SW480 (cell line): ENCODE measurements around the gene ING3.

ENCODE experiments used
- DNase-seq: peaks from one replicate; pipeline ENCODE4 v3.0.0-alpha.2; 2016; ENCODE audit warnings: low spot score

The ING3 gene

DNA sequence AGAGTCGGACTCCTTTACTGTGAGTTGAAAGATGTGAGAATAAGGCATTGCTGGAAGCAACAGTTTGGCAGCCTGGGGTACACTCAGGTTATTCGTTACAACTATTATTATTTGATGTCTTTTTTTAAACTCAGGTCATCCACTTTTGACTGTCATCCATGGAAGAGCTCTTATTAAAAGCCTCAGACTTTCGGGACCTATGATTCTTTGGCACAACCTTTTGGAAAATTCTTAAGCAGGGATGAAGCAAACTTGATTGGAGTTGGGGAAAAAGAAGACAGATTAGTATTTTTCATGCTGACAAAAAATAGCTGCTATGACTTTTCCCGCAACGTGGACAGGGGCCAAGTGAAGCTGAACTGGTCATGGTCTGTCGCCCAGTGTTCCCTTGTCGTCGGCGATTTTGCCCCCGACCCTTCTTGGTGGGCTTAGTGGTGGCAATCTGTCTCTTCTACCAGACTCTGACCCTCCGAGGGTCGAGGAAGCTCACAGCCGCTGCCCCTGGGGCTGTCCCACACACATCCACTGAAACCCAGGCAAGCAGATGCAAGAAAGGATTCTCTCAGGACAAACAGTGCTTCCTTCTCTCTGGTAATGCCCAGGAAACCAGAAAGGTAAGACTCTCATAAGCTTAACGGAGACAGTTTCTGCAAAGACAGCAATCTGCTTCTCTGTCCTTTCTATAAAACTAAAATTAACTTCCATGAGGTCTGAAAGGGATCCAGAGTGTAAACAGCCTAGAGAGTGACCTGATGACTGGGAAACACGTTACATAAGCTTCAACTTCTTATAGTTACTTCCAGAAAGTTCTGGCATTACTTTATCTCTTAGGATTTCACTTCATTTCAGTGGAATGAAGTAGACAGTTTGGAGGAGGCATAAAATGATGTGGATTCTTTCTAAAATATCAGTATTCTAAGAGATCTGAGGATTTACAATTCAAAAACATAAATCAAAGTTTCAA, 39.0 kb downstream of the ING3 start:
- DNase-seq = no peak

DNA sequence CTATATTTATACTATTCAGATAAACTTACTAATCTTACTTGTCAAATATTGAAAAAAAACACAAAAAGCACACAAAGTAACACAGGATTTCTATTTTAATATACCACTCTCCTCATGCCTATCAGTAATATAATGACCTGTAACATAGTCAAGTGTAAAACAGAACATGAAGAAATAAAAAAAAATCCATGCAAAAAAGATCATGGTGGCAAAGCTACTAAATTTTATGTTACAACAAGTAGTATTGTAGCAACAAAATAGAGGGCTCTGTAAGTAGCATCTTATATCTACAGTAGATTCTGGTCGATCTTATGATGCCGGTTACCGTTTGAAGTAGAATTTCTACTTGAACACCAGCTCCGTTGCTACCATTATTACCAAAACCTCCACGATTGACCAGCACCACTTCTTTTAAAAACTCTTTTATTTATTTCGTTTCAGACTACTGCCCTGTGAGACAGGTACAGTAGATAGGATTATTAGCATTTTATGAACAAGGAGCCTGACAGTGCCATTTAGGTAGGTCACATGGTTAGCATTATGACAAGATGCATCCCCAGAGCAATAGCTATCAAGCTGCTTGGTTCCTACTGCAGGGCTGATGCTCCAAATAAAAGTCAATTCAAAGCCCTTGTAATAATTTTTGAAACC, 40.0 kb downstream of the ING3 start:
- no peak for DNase-seq

DNA sequence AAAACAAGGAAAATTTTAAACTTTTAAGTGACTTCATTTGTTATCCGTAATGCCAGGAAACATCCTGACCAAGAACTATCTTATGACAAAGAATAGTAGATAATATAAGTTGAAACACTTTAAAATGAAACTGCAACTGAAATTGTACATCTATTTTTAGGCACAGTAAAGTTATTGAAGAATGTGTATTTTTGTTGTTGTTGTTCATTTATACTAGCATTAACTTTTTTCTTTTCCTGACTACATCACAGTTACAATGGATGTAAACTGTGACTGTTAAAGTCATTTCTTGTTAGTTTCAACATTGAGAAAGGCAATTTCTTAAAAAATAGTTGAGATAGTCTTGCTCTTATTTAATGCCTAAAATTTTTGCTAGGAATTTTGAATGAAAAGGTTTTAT, 40.6 kb downstream of the ING3 start:
- DNase-seq = no peak

DNA sequence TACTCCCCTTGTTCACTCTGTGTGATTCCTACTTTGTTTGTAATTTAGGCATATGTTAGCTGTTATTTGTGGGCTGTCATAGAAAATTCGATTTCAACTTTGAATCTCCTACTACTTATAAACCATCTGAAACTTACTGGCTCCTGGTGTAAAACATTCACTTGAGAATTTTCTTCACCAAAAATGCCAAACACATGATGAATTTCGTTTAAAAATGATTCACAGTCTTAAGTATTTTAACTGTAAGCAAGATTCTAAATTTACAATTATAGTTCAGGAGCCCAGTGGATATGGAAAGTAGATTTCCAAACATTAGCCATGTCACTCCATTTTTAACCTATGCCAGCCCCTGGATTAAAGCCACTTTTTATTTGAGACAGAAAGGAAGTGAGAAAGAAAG, 41.0 kb downstream of the ING3 start:
- no peak for DNase-seq

DNA sequence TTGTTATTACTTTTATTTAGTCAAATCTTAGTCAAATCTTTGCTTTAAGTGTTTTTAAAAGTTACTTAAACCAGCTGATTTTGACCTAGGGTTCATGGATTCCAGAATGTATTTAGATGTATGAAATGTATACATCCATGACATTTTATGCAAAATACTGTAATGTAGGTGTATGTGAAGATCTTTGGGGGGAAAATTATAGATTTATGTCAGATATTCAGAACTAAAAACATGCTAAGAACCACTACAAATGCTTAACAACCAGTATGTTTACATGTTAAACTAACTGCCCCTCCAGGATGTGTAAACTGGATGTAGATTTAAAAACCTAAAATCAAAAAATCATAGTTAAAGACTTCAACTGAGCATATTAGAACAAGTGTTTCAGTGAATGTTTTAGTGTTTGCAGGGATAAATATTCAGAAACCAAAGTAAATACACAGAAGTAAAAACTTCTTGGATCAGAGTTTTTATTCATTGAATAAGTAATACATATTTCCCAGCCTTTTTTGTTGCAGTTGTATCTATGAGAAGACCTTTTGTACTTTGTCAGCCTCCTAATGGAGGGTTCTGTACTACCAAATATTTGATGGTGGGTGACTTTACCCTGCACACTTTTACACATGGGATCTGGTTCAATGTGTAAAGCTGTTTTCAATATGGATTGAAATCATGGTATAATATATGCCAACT, 41.8 kb downstream of the ING3 start:
- no peak for DNase-seq

DNA sequence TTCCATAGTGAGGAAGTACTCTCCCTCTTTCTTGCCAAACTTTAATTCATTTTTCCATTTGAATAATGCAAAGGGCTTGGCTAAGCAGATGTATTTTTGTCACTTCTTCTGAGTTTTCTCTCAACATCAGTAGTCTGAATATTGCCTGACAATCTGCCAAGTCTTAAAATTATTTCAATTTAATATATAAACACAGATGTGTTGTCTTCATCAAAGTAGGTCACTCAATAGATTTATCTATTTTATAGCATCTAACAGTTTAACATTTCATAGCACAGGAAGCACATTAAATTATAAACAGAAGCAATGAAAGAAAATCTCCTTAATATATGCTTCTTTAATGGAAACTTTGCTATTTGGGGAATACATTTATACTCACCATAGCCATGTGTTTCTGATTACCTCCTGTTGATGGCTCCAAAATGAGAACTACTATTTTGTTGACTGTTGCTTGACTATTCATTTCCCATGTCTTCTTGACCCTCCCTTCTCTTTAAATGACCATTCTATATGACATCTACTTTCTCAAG, 42.5 kb downstream of the ING3 start:
- no peak for DNase-seq

DNA sequence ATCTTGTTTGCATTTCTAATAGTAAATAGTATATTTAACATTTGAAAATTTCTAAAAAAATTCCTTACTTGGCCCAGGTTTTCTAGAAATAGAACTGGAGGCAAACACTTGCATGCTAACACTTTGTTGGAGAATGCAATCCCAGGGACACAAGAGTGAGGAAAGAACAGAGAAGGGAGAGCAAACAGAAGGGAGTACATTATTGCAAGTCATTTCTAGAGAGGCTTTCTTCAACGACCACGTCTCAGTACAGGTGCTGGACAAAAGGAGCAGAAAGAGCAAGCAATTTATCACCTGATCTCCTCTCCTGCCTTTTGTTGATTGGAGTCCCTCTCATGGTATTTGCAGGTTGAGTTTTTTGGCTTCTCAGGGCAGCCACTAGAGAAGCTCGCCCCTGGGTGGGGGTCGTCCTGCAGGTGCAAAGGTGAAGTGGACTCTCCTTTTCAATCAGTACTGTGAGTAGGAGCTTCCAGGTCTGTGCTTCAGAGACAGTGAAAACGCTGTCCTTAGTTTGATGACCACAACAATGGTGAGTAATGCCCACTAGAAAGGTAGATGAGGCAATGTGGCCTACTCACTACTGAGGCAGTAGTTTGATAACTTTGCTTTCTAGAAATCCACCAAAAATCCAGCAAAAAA, 43.1 kb downstream of the ING3 start:
- DNase-seq = no peak

DNA sequence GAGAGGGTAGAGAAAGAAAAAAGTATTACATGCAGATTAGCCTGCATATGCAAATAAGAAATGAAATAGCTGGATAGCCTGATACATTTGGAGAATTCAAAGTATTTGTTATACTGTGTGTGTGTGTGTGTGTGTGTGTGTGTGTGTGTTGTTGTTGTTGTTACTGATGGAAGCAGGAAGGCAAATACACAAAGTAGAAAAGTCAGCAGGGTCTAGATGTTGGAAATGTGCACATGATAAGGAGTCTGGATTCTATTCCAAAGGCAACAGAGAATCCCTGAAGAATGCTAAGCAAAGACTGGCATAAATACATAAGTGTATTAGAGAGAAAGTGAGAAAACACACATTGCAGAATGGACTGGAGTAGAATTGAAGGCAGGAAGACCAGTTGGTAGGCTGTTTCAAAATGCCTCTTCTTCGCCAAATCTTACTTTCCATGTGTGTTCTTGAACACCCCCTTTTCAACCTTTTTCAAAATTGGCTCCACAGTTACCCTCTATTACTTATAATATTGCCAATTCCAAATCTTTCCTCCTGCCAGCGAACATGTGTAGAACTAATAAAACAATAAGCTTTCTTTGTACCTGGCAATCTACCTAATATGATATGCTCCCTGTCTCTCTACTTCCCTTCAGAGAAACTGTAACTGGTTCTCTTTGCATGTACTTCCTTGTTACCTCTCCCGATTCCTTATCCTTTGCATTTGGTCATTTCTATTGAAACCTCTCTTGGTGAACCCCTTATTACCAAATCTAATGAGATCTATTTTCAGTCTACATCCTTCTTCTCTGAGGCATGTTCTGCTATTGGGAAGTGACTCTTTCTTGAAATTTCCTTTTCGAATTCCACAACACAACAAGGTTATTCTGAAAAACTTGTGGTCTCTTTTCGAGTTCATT, 44.2 kb downstream of the ING3 start:
- no peak for DNase-seq

DNA sequence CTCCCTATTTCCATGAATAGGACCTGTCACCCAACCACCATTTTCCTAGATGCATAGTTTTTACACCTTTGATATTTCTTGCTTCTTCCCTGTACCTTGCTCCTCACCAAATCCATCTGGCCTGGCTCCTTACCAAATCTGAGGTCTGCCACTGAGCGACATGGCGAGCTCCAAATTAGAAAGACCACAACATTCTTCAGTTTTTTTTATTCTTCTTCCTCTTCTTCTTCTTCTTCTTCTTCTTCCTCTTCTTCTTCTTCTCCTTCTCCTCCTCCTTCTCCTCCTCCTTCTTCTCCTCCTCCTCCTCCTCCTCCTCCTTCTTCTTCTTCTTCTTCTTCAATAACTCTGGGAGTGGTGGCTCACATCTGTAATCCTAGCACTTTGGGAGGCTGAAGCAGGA, 45.1 kb downstream of the ING3 start:
- no peak for DNase-seq

DNA sequence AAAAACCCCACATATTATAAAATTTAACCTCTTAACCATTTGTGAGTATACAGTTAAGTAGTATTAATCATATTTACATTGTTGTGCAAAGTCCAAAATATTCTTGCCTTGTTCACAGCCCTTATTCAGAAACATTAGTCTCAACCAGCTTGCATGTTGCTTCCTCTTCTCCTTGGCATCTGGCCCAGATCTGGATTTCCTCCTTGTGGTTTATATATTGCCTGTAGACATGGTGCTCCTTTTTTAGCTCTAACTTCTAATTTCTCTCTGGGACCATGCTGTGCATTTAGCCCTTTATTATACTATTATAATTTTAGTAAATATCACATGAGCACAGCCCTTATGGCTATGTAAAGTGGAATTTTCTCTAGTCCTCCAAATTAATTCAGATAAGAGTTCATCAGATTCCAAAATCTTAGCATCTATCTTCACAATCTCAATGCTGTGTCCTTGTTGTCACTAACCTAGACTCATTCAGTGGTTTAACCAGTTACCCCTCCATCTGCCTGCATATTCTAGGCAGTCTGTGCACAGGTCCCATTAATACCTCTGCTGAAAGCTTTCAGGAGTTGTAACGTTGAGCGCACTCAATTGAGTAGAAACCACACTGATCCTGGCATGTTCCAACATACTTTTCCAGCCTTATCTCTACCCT, 45.9 kb downstream of the ING3 start:
- DNase-seq = no peak

DNA sequence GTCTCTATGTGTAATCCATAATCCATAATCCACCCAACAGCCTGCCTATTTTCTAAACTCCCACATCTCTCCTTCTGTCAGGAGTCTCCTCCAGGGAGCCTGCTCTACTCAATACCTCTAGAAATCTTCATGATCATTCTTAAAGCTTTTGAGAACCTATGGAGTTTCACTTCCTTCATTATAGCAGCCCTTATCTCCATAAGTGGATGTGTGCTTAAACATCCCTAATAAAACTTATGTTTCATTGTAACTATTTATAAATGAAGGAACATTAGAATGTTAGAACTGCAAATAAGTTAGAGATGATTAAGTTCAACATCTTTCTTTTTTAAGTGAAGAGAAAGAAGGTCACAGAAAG, 46.4 kb downstream of the ING3 start:
- no peak for DNase-seq

DNA sequence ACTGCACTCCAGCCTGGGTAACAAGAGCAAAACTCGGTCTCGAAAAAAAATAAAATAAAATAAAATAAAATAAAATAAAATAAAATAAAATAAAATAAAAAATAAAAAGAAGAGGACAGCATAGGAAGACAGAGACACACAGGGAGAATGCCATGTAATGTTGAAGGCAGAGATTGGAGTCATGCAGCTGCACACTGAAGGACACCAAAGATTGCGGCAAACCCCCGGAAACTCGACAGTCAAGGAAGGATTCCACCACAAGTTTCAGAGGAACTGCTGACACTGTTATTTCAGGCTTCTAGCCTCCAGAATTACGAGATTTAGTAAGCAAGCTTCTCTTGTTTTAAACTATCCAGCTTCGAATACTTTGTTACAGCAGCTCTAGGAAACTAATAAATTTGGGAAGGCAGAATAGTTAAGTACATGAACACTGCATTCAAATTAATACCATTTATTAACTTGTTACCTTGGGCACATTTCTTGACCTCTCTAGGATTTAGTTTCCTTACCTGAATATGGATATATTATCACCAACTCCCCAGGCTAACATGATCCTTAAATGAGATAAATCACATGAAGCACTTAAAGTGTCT, 47.4 kb downstream of the ING3 start:
- DNase-seq = no peak

DNA sequence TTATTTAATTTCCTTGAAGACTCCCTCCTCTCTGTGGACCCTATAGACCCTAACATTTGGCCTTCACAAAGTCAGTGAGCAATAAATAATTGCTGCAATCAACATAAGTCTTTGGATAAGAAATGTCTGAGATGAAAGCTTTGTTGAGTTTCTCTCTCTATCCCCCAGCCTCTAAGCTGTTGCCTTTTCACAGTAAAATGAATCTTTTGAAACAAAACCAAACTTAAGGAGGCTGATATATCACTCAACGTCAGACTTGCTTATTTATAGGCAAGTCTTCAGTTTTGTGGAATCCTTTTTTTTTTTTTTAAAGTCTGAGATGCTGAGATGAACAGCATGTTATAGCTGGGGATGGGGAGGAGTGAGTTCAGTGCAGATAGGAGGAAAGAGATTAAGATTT, 47.9 kb downstream of the ING3 start:
- DNase-seq = no peak

DNA sequence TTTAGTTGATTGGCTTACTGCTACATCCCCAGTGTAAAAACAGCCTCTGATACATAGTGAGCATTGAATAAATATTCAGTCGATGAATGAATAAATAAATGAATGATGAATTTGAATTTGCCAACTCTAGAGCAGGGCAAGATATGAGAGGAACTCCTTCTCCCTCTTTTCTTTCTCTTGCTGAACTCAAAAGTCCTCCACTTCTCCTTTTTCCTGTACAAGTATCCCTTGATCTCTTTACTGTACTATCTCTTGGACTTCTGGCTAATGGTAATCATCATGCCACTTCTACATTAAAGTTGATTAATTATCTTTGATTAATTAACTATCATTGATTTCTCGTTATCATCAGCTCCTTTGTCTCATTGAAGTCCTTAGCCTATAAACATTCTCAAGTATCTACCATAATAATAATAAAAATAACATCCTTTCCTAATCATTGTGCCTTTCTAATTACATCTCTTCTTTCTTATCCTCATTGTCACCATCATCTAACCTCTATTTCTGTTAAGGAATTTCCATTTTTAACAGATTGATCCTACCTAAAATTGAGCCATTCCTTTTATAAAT, 48.5 kb downstream of the ING3 start:
- no peak for DNase-seq

DNA sequence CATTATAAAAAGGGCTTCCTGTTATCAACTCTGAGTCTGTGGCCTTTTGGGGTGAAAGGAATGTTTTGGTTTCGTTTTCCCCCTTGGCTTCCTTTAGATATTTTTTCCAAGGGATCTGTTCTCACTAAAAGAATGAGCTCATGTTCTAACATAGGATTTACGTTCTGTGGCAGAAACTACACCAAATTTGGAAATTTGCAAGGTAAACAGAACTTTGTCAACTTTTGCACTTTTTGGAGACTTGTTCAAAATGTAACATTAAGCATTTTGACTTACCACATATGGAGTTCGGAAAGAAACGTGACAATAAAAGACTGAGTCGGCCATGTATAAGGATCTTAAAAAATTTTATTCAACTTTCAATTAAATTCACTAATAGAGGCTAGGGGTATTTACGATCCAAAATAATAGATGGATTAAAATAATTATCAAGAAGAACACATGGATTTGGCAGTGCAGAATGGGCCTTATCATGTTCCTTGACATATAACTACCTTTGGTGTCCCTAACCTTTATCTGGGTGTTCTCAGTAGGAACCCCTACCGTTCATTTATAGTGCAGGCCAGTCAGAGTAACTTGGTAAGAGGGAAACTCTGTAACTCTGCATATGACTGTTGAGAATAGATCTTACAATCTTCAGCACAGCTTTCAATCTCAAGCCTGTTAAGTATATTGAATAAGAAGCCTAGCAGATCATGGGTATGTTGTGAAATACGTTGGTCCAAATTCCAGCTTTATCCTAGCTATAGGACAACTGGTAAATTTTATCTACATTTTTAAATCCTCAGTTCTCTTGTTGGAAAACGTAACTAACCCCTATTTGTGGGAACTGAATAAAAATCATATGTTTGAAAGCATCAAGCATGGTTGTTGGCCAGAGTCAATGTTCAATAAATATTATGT, 49.8 kb downstream of the ING3 start:
- DNase-seq = no peak

DNA sequence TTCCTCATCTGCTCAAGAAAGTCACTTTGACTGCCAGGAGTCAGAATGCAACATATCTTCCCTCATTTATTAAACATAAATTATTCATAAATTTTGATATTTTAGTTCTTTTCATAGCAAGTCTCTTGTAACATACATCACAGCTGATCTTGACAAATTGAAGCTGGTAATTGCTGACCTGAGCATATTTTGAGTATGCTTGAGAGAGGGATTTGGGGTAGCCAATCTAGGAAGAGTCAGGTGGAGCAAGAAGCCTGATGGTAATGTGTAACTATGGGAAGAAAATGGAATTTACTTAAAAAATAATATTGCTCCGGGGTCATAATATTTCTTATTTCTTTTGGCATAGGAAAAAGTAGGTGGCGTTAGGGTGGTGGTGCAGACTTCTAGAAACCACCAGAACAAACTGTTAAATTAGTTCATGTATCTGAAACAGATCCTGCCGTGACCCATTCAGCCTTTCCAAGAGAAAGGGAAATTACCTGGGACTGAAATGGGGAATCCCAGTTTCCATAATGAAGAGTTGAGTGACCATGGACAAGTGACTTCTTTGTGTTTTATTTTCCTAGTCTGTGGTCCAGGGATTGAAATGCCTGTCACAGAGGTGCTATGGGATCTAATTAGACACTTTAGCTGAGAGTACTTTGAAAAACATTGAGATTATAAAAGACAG, 50.8 kb downstream of the ING3 start:
- DNase-seq = no peak

DNA sequence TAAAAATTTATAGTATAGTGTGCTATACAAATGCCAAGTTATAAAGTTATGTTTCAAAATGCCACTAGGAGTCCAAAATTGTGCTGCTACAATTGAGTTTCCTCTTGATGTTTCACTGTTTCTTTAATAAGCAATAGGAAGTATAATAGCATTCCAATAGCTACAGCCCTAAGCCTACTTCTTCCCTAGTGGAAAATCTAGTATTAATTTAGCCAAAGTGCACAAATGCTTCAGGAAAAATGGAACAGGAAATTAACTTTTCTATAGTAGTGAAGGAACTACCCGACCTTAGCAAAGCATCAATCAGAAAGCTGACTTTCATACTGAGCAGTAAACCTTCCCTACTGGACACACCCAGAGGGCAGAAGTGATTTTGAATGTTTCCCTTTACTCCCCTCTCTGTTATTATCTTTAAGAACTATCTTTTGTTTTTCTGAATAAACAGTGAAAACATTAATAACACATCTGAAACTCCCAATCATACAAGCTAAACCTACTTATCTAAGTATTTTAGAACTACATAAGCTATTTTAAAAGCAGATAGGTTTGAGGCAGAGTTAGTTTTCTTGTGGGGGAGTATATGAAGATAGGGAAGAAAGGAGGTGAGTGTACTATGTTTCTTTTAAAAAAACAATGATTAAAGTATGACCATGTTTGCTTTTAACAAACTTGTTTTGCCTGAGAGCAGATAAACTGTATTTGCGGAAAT, 51.6 kb downstream of the ING3 start:
- no peak for DNase-seq

DNA sequence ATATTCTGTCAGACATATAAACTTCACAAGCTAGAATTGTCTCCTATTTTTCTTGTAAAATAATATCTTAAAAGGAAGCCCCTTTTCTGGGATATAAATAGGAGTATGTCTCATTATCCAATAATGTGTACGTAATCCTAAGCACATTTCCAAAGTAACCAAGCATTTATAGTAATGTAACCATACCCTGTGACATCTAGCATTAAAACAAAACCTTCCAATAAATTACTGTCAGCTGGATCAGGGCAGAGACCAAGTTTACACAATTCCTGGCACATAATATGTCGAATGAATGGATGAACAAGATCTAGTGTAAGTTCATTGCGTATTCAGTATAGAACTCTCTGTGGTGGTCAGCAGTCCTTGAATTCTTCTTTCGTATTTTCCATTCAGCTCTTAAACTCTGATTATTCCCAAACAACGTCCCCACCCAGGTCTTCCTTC, 52.2 kb downstream of the ING3 start:
- no peak for DNase-seq
